ENCODE results near the gene NBAS. TPM values are rescaled to one million over a fixed set of nuclear protein-coding genes. Genes with fewer than 3 reads are reported as not detected.

NBAS gene
- total and polyA plus RNA-seq, 10 of the 15 experiments (the other 5 are each of a cell fraction or from before 2014, with no cell fraction given) = 4.3 to 32.7 (median 20.8) TPM

GRCh38 chr2:15128846-15129245 lies 432.3 kb downstream of the NBAS start (continued):
- TF ChIP-seq STAT3 (IDR thresholded peaks at IDR 0.05; ENCODE audit: low read depth, low read length) (no peak), TAF1 (IDR thresholded peaks at IDR 0.05; ENCODE audit: borderline replicate concordance, low read depth, low read length) (no peak), ELK1 (IDR thresholded peaks at IDR 0.05; ENCODE audit: low read depth, low read length) (no peak), ETV6 (conservative IDR thresholded peaks at IDR 0.05 in 1 of 2, IDR thresholded peaks at IDR 0.05 in 1 of 2; ENCODE audit: borderline replicate concordance in 1 of 2, low read depth in 1 of 2) (no peak), ZNF592 (IDR thresholded peaks at IDR 0.05) (no peak)

- intact Hi-C loops (cut with micrococcal nuclease; ENCODE audit: unreplicated experiment) = no loop called here
- POLR2A ChIA-PET = no interaction called here
- SMC1A ChIA-PET (ENCODE audit: uncharacterized antibody, unreplicated experiment) = no interaction called here
- ATAC-seq (no peak), DNase-seq (ENCODE audit: low read depth, low spot score) (no peak), FAIRE-seq (no peak)
- Histone ChIP-seq H4K20me1 (ENCODE audit: control insufficient read depth, insufficient read depth) (no peaks in the 10 kb centered on the region), H2AFZ (ENCODE audit: control insufficient read depth, low read depth, low read length) (no peak overlapping the region), H3K36me3 (ENCODE audit: control insufficient read depth in 2 of 2, insufficient read depth in 2 of 2, low read length in 1 of 2) (no peaks in the 10 kb centered on the region), H3K9me3 (replicated peaks; ENCODE audit: control insufficient read depth, insufficient read depth, low read length) (no peaks in the 10 kb centered on the region), H3K79me2 (ENCODE audit: control insufficient read depth, insufficient read depth, low read length) (no peaks in the 10 kb centered on the region), H3K4me1 (ENCODE audit: control insufficient read depth, insufficient read depth, low read length) (no peaks in the 10 kb centered on the region), H3K4me2 (ENCODE audit: control insufficient read depth, insufficient read depth) (no peak overlapping the region), H3K27me3 (replicated peaks in 1 of 2; ENCODE audit: control insufficient read depth in 2 of 2, insufficient read depth in 2 of 2, low read length in 1 of 2) (no peaks in the 10 kb centered on the region), H3K4me3 (no peak overlapping the region), H3K9ac (ENCODE audit: control insufficient read depth, insufficient read depth, low read length) (no peak overlapping the region), H3K27ac (ENCODE audit: control insufficient read depth, insufficient read depth) (no peak overlapping the region)
- RAD21 ChIA-PET (ENCODE audit: unreplicated experiment) = no interaction called here
- CTCF ChIA-PET = no interaction called here
- no TSS peak for BruUV-seq (replicated peaks)
- in situ Hi-C loops (cut with MboI) = no loop called here
- 73% methylated on average over 3 of the region's 3 CpGs for WGBS (ENCODE audit: insufficient coverage, insufficient replicate concordance, low lambda C conversion rate, missing lambda C conversion rate)
- TF ChIP-seq TAF1 (IDR thresholded peaks at IDR 0.05; ENCODE audit: borderline replicate concordance, low read depth, low read length) (no peak), IRF4 (IDR thresholded peaks at IDR 0.05; ENCODE audit: low read depth, low read length) (no peak), USF2 (IDR thresholded peaks at IDR 0.05; ENCODE audit: borderline replicate concordance, low read depth, low read length) (no peak)
Measured at GRCh38 chr2:15127876-15128275, 433.3 kb downstream of the NBAS start.

All from GM12878 (cell line).